SJSA1 (cell line): ENCODE data around the gene RARA. TPM values are rescaled to one million over a fixed set of nuclear protein-coding genes. Genes with fewer than 3 reads are reported as not detected.

Experiments
- DNase-seq, 2 experiments: peaks; one replicate each; pipeline ENCODE4 v3.0.0-alpha.2; 2015 to 2020; ENCODE audit warnings: low spot score in 2 of 2, low read depth in 1 of 2
- H3K27ac ChIP-seq: fragments of 250-450 bp; sonication (Bioruptor Pico); 2 replicates; pipeline ENCODE4 v1.5.1; 2020; ENCODE audit warnings: mild to moderate bottlenecking, moderate library complexity
- H3K27me3 ChIP-seq: fragments of 250-450 bp; sonication (Bioruptor Pico); replicated peaks from 2 replicates; pipeline ENCODE4 v1.5.1; 2020; ENCODE audit warnings: mild to moderate bottlenecking, moderate library complexity
- H3K36me3 ChIP-seq: fragments of 250-450 bp; sonication (Bioruptor Pico); 2 replicates; pipeline ENCODE4 v1.5.1; 2020; ENCODE audit warnings: mild to moderate bottlenecking
- H3K4me1 ChIP-seq: fragments of 250-450 bp; sonication (Bioruptor Pico); replicated peaks from 2 replicates; pipeline ENCODE4 v1.6.1; 2021; ENCODE audit warnings: mild to moderate bottlenecking
- H3K4me3 ChIP-seq: fragments of 250-450 bp; sonication (Bioruptor Pico); 2 replicates; pipeline ENCODE4 v1.5.1; 2020; ENCODE audit warnings: mild to moderate bottlenecking
- H3K9me3 ChIP-seq: fragments of 250-450 bp; sonication (Bioruptor Pico); replicated peaks from 2 replicates; pipeline ENCODE4 v1.5.1; 2020; ENCODE audit warnings: mild to moderate bottlenecking
- total RNA-seq: library from RNA; depleted of rRNA; stranded (reverse); fragments of >200 nt; shearing (Covaris generic); gene quantifications from 2 replicates; pipeline ENCODE4 v1.2.3, GENCODE V29; 2014

Gene RARA
- total RNA-seq, 1 experiment from 2014 or later: 38.5 TPM

- Histone ChIP-seq H3K9me3 (no peaks in the 10 kb centered on the region), H3K4me1 (peaks cover 65% of the 10 kb centered on the region), H3K27ac (no peak overlapping the region), H3K27me3 (no peaks in the 10 kb centered on the region), H3K36me3 (peaks cover 92% of the 10 kb centered on the region), H3K4me3 (no peak overlapping the region)
- DNase-seq: no peak
These were observed 24.9 kb downstream of the RARA start for GRCh38 chr17:40333781-40334448.

- H3K27ac ChIP-seq: 0 out of 2 replicates have a peak overlapping the region, but pooled peaks have one; percentile 32
- DNase-seq: no peak
- peaks cover 96% of the 10 kb centered on the region for H3K36me3 ChIP-seq
- H3K4me3 ChIP-seq: no peak overlapping the region
- no peaks in the 10 kb centered on the region for H3K27me3 ChIP-seq
- no peaks in the 10 kb centered on the region for H3K9me3 ChIP-seq
- peaks cover 52% of the 10 kb centered on the region for H3K4me1 ChIP-seq
These were observed 26.6 kb downstream of the RARA start for GRCh38 chr17:40335620-40336019.

- H3K4me1 ChIP-seq: peaks cover 50% of the 10 kb centered on the region
- H3K27me3 ChIP-seq: no peaks in the 10 kb centered on the region
- peaks cover 90% of the 10 kb centered on the region for H3K36me3 ChIP-seq
- DNase-seq: no peak
- H3K9me3 ChIP-seq: no peaks in the 10 kb centered on the region
- no peak overlapping the region for H3K27ac ChIP-seq
- H3K4me3 ChIP-seq: no peak overlapping the region
These were observed 28.4 kb downstream of the RARA start for GRCh38 chr17:40337351-40337750.

GRCh38 chr17:40338058-40338457 is 29.1 kb downstream of the RARA start:
- H3K27me3 ChIP-seq: no peaks in the 10 kb centered on the region
- peaks cover 50% of the 10 kb centered on the region for H3K4me1 ChIP-seq
- no peak for DNase-seq
- no peaks in the 10 kb centered on the region for H3K9me3 ChIP-seq
- peaks cover 90% of the 10 kb centered on the region for H3K36me3 ChIP-seq
- H3K4me3 ChIP-seq: no peak overlapping the region
- no peak overlapping the region for H3K27ac ChIP-seq

GRCh38 chr17:40338941-40339649 is 30.1 kb downstream of the RARA start:
- Histone ChIP-seq H3K4me1 (peaks cover 52% of the 10 kb centered on the region), H3K9me3 (no peaks in the 10 kb centered on the region), H3K4me3 (no peak overlapping the region), H3K36me3 (peaks cover 88% of the 10 kb centered on the region), H3K27ac (no peak overlapping the region), H3K27me3 (no peaks in the 10 kb centered on the region)
- DNase-seq: no peak

GRCh38 chr17:40340327-40340726 is 31.3 kb downstream of the RARA start:
- Histone ChIP-seq H3K36me3 (peaks cover 89% of the 10 kb centered on the region), H3K4me3 (no peak overlapping the region), H3K27ac (no peak overlapping the region), H3K4me1 (peaks cover 52% of the 10 kb centered on the region), H3K27me3 (no peaks in the 10 kb centered on the region), H3K9me3 (no peaks in the 10 kb centered on the region)
- DNase-seq: no peak

- Histone ChIP-seq H3K9me3 (no peaks in the 10 kb centered on the region), H3K4me3 (peak overlapping the region; percentile 34), H3K27ac (peak overlapping the region; percentile 70), H3K27me3 (no peaks in the 10 kb centered on the region), H3K4me1 (peaks cover 55% of the 10 kb centered on the region), H3K36me3 (peaks cover 89% of the 10 kb centered on the region)
- DNase-seq: peak; percentile 76 to 90
These were observed 32.2 kb downstream of the RARA start for GRCh38 chr17:40340880-40341807.

- peaks cover 61% of the 10 kb centered on the region for H3K4me1 ChIP-seq
- peak overlapping the region; percentile 70 for H3K27ac ChIP-seq
- no peaks in the 10 kb centered on the region for H3K9me3 ChIP-seq
- no peak for DNase-seq
- peaks cover 85% of the 10 kb centered on the region for H3K36me3 ChIP-seq
- H3K27me3 ChIP-seq: no peaks in the 10 kb centered on the region
- peak overlapping the region; percentile 34 for H3K4me3 ChIP-seq
These were observed 33.0 kb downstream of the RARA start for GRCh38 chr17:40341808-40342503.

- Histone ChIP-seq H3K36me3 (peaks cover 81% of the 10 kb centered on the region), H3K9me3 (no peaks in the 10 kb centered on the region), H3K4me3 (no peak overlapping the region), H3K27me3 (no peaks in the 10 kb centered on the region), H3K27ac (no peak overlapping the region), H3K4me1 (peaks cover 65% of the 10 kb centered on the region)
- no peak for DNase-seq
These were observed 33.7 kb downstream of the RARA start for GRCh38 chr17:40342504-40343218.

GRCh38 chr17:40343219-40344119 is 34.5 kb downstream of the RARA start:
- H3K27ac ChIP-seq: no peak overlapping the region
- no peaks in the 10 kb centered on the region for H3K9me3 ChIP-seq
- DNase-seq: no peak
- H3K27me3 ChIP-seq: no peaks in the 10 kb centered on the region
- peaks cover 81% of the 10 kb centered on the region for H3K36me3 ChIP-seq
- peaks cover 65% of the 10 kb centered on the region for H3K4me1 ChIP-seq
- H3K4me3 ChIP-seq: no peak overlapping the region

- Histone ChIP-seq H3K36me3 (peaks cover 81% of the 10 kb centered on the region), H3K4me3 (no peak overlapping the region), H3K27me3 (no peaks in the 10 kb centered on the region), H3K9me3 (no peaks in the 10 kb centered on the region), H3K4me1 (peaks cover 65% of the 10 kb centered on the region), H3K27ac (peak overlapping the region; percentile 24; the same call in 1 of the 2 replicates)
- DNase-seq: no peak
These were observed 35.6 kb downstream of the RARA start for GRCh38 chr17:40344421-40345160.
